ENCODE data around the gene SUGCT. TPM values are rescaled to one million over a fixed set of nuclear protein-coding genes. Genes with fewer than 3 reads are reported as not detected.

Gene SUGCT
- total RNA-seq, 1 experiment from 2014 or later, result 5.4 TPM

DNA sequence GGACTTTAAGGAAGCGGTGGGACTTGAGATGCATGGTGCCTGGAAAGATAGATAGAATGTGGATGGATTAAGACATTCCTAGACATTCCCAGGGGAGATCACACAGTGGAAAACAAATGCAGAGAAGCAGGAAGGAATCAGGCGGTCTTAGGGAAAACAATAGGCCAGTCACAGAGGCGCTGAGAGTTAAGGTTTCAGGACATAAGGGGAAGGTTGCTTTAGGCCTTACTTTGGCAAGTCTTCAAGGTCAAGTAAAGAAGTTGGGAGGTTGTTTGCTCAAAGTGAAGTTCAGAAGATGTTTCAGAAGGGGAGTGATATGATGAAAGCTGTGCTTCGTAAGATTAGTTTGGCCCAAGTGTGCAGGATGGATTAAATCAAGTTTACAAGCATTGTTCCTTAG, 109.4 kb downstream of the SUGCT start:
- Mint-ChIP-seq H3K4me1 (peaks cover 5% of the 10 kb centered on the region in 2 experiments), H3K27me3 (ENCODE audit: low read depth) (no peaks in the 10 kb centered on the region), H3K27ac (peak overlapping the region; percentile 3 to 55 (median 23); a peak in 5 of 7 replicates), H3K4me3 (no peak overlapping the region), H3K36me3 (ENCODE audit: insufficient read depth in 1 of 3, low read depth in 3 of 3) (no peaks in the 10 kb centered on the region; a peak in 1 of 7 replicates), H3K9me3 (no peaks in the 10 kb centered on the region)
- no peaks in the 10 kb centered on the region for H3K79me1 ChIP-seq (ENCODE audit: insufficient read depth, low read depth, low read length, poor library complexity, severe bottlenecking)
- H3K23ac ChIP-seq (ENCODE audit: insufficient read length, low read depth, low read length), result no peak overlapping the region
- no peaks in the 10 kb centered on the region for H3K9me3 ChIP-seq (ENCODE audit: control insufficient read depth, low read depth, low read length)
- H3T11ph ChIP-seq (ENCODE audit: low read length), result no peak overlapping the region
- TF ChIP-seq CTCF (conservative IDR thresholded peaks at IDR 0.05), result no peak
- no peak overlapping the region for H4K8ac ChIP-seq (replicated peaks; ENCODE audit: insufficient read length, low read depth, low read length)
- no peak overlapping the region for H4K91ac ChIP-seq (ENCODE audit: insufficient read length, low read depth, low read length)
- no peak overlapping the region for H3K4ac ChIP-seq (ENCODE audit: low read depth, low read length)
- H4K20me1 ChIP-seq (ENCODE audit: control insufficient read depth, insufficient read depth, insufficient read length), result no peaks in the 10 kb centered on the region
- no peaks in the 10 kb centered on the region for H3K4me1 ChIP-seq (ENCODE audit: insufficient read depth, low read length)
- no peaks in the 10 kb centered on the region for H3K79me2 ChIP-seq (ENCODE audit: insufficient read depth, low read length)
- no peak for DNase-seq
- H4K5ac ChIP-seq (ENCODE audit: insufficient read length, low read depth, low read length), result no peak overlapping the region
- no peak overlapping the region for H3K27ac ChIP-seq (ENCODE audit: insufficient read length, low read depth, low read length)
- H2BK5ac ChIP-seq (ENCODE audit: insufficient read length, low read length), result no peak overlapping the region
- H3K4me2 ChIP-seq (ENCODE audit: insufficient read depth, insufficient read length, low read length), result no peak overlapping the region
- H3K18ac ChIP-seq (ENCODE audit: insufficient read length, low read depth, low read length), result no peak overlapping the region
- WGBS (ENCODE audit: extremely low coverage, insufficient read length, low lambda C conversion rate), result no CpG with 5 or more reads among the region's 4 CpGs
- no peak overlapping the region for H2BK20ac ChIP-seq (ENCODE audit: low read depth, low read length, poor library complexity, severe bottlenecking)
- H3K23me2 ChIP-seq (ENCODE audit: insufficient read length, low read depth, low read length, poor library complexity, severe bottlenecking), result no peaks in the 10 kb centered on the region
- H3K9ac ChIP-seq (ENCODE audit: extremely low read depth, insufficient read length, low read length), result no peak overlapping the region
- H3K56ac ChIP-seq (ENCODE audit: insufficient read length, low read depth, low read length), result no peak overlapping the region
- H2BK15ac ChIP-seq (ENCODE audit: low read depth, low read length), result no peak overlapping the region
- no peaks in the 10 kb centered on the region for H3K27me3 ChIP-seq (ENCODE audit: insufficient read depth, low read length)
- no peak overlapping the region for H2BK12ac ChIP-seq (ENCODE audit: insufficient read length, low read depth, low read length)
- H2BK120ac ChIP-seq (ENCODE audit: low read depth, low read length, poor library complexity, severe bottlenecking), result no peak overlapping the region
- no peak overlapping the region for H2AFZ ChIP-seq (ENCODE audit: low read length)
- no peak overlapping the region for H2AK5ac ChIP-seq (ENCODE audit: insufficient read length, low read length)
- no peak overlapping the region for H3K14ac ChIP-seq (ENCODE audit: insufficient read depth, low read length)
